Glomerular visceral epithelial cell (primary cell): ENCODE measurements around the gene GLI3.
A peak's percentile ranks its signal among the peaks of the same experiment; 100 is the strongest.

Experiments used
- DNase-seq: peaks from one replicate; pipeline ENCODE4 v3.0.0-alpha.2; 2016; ENCODE audit errors: extremely low spot score

The GLI3 gene

GRCh38 chr7:42033480-42033879, 203.5 kb downstream of the GLI3 start:
- no peak for DNase-seq

- DNase-seq = no peak
Measured at GRCh38 chr7:42029405-42029804, 207.6 kb downstream of the GLI3 start.

- DNase-seq = no peak
Measured at GRCh38 chr7:42027521-42027920, 209.5 kb downstream of the GLI3 start.

GRCh38 chr7:42026622-42027197, 210.3 kb downstream of the GLI3 start:
- no peak for DNase-seq

GRCh38 chr7:42025635-42026375, 211.2 kb downstream of the GLI3 start:
- DNase-seq = no peak

- no peak for DNase-seq
Measured at GRCh38 chr7:42024537-42024936, 212.5 kb downstream of the GLI3 start.

GRCh38 chr7:42023262-42023661, 213.7 kb downstream of the GLI3 start:
- DNase-seq = no peak

- no peak for DNase-seq
Measured at GRCh38 chr7:42022791-42023190, 214.2 kb downstream of the GLI3 start.

GRCh38 chr7:42022056-42022455, 215.0 kb downstream of the GLI3 start:
- no peak for DNase-seq

- no peak for DNase-seq
Measured at GRCh38 chr7:42021631-42022030, 215.4 kb downstream of the GLI3 start.

- DNase-seq = no peak
Measured at GRCh38 chr7:42020061-42020460, 216.9 kb downstream of the GLI3 start.

GRCh38 chr7:42017349-42017986, 219.5 kb downstream of the GLI3 start:
- DNase-seq = no peak

GRCh38 chr7:42016517-42016916, 220.5 kb downstream of the GLI3 start:
- no peak for DNase-seq

GRCh38 chr7:42014625-42015618, 222.1 kb downstream of the GLI3 start:
- DNase-seq = peak; percentile 16

GRCh38 chr7:42012786-42013360, 224.1 kb downstream of the GLI3 start:
- peak; percentile 48 for DNase-seq

- DNase-seq = no peak
Measured at GRCh38 chr7:42012313-42012712, 224.7 kb downstream of the GLI3 start.

- no peak for DNase-seq
Measured at GRCh38 chr7:42011846-42012245, 225.2 kb downstream of the GLI3 start.

- DNase-seq = no peak
Measured at GRCh38 chr7:42010751-42011150, 226.3 kb downstream of the GLI3 start.

GRCh38 chr7:42006801-42007513, 230.1 kb downstream of the GLI3 start:
- no peak for DNase-seq

- no peak for DNase-seq
Measured at GRCh38 chr7:42002654-42003053, 234.4 kb downstream of the GLI3 start.

- DNase-seq = no peak
Measured at GRCh38 chr7:41999736-42000283, 237.2 kb downstream of the GLI3 start.
